SK-N-SH (cell line): ENCODE results near the gene SMC1B.

Source experiments
- EP300 ChIP-seq, 2 experiments: IDR thresholded peaks; 2 replicates each; pipeline versions ENCODE4 v1.4.0 to v1.6.1; 2012; ENCODE audit warnings: borderline replicate concordance in 1 of 2, low read depth in 1 of 2, low read length in 1 of 2
- FOXM1 ChIP-seq: IDR thresholded peaks from 2 replicates; pipeline ENCODE4 v1.4.0; 2012; ENCODE audit warnings: low read depth, mild to moderate bottlenecking
- GABPA ChIP-seq: IDR thresholded peaks from 2 replicates; pipeline ENCODE4 v1.4.0; 2012; ENCODE audit warnings: low read depth, mild to moderate bottlenecking
- MXI1 ChIP-seq: IDR thresholded peaks from 2 replicates; pipeline ENCODE4 v1.6.1; 2012; ENCODE audit warnings: mild to moderate bottlenecking, low read depth, low read length, improper control_type of control experiment
- YY1 ChIP-seq: IDR thresholded peaks from 2 replicates; pipeline ENCODE4 v1.4.0; 2012; ENCODE audit warnings: low read depth, mild to moderate bottlenecking
- TF ChIP-seq, protein P1 (sequence below): fragments of 200-600 bp; sonication (generic); IDR thresholded peaks from 2 replicates; pipeline ENCODE4 v1.6.1; 2017; ENCODE audit warnings: antibody characterized with exemption, mild to moderate bottlenecking, moderate library complexity

DNA sequence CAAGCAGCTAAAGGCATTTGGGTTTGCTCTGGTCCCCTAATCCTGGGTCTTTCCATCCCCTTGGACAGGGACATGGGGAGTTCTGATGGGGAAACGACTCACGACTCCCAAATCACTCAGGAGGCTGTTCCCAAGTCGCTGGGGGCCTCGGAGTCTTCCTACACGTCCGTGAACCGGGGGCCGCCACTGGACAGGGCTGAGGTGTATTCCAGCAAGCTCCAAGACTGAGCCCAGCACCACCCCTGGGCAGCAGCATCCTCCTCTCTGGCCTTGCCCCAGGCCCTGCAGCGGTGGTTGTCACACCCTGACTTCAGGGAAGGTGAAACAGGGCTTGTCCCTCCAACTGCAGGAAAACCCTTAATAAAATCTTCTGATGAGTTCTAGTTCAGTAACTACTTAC is 117.9 kb downstream of the SMC1B start:
- TF ChIP-seq GABPA (no peak), FOXM1 (no peak), EP300 (IDR thresholded peaks at IDR 0.05; ENCODE audit: borderline replicate concordance in 1 of 2, low read depth in 1 of 2, low read length in 1 of 2) (no peak), YY1 (no peak), MXI1 (no peak)
- TF ChIP-seq, protein P1, sequence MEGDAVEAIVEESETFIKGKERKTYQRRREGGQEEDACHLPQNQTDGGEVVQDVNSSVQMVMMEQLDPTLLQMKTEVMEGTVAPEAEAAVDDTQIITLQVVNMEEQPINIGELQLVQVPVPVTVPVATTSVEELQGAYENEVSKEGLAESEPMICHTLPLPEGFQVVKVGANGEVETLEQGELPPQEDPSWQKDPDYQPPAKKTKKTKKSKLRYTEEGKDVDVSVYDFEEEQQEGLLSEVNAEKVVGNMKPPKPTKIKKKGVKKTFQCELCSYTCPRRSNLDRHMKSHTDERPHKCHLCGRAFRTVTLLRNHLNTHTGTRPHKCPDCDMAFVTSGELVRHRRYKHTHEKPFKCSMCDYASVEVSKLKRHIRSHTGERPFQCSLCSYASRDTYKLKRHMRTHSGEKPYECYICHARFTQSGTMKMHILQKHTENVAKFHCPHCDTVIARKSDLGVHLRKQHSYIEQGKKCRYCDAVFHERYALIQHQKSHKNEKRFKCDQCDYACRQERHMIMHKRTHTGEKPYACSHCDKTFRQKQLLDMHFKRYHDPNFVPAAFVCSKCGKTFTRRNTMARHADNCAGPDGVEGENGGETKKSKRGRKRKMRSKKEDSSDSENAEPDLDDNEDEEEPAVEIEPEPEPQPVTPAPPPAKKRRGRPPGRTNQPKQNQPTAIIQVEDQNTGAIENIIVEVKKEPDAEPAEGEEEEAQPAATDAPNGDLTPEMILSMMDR, result no peak
